GM21576 (cell line): ENCODE data around the gene VASH2.
"Not testable (repeated sequence)": the region's sequence is repeated elsewhere in the genome, so short reads cannot be mapped to it uniquely, and the experiment has no call there.

Experiments
- ATAC-seq: cut with Tn5 transposase; IDR thresholded peaks from one replicate; pipeline ENCODE4 v1.9.1; 2021; ENCODE audit warnings: mild to moderate bottlenecking, moderate library complexity; ENCODE audit not compliant: unreplicated experiment

VASH2 gene

DNA sequence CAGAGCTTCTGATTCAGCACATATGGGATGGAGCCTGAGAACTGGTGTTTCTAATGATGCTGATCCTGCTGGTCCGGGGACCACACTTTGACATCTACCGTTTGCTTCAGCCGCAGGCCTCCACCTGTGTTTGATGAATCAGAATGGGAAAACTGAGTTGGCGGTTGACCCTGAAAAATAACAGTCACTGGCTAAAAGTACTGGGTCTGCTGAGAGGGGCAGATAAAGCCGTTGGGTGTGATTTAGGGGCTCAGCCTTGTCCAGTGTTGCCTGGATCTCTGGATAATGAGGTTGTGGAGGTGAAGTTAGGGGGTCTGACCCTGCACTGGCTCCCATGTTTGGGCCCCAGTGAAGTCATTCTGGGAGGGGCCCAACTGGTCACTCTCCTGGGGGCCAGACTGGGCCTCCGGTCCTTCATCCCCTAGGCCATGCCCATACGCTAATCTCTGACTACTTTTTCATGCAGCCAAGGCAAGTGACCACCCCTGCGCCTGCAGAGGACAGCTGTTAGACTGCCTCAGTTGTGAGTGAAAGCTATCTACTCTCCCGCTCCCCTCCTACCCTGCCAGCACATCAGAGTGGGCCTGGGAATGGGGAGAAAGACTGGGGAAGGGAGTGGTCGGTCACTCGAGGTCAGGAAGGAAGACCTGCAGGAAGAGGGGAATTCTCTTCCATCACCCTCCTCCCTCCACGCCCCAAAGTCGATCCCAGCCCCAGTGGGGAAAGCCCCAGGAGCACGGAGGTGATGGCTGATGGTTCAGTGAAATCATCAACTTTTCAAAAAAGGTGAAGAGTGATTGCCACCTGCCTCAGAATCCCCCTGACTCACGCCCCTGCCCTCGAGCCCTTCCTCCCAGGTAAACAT lies 27.7 kb downstream of the VASH2 start:
- ATAC-seq, result peak; percentile 43

DNA sequence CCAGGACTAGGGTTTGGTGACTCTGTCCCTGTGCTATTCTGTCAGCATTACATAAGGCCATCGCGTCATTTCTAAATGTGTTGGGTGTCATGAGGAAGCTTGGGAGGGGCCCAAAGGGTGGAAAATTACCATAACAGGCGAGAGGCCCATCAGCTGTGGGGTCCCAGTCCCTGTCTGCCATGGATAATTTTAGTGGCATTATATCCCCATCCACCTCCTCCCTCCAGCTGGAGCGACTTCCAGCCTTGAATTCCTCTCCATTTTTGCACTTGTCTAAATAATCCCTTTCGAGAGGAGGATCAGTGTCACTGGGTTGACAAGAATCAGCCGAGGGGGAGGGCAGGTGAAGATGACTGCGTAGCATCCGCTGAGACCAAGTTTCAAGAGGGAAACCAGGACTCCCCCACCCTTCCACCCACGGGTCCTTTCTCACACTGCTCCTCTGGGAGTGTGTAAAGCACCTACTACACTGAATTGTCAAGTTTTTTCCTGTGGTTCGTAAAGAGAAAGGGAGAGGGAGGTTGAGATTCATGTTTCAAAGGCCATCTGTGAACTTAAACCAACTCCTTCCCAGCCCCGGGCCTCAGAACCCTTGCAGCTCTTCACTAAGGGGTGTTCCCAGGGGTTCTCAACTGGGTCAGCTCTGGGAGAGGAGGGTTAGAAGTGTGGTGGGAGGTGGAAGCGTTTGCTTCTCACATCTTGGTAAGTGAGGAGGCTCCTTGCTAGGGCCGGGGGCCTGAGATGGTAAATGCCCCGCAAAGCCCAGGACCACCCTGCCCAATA lies 29.2 kb downstream of the VASH2 start:
- ATAC-seq, result peak; percentile 66

DNA sequence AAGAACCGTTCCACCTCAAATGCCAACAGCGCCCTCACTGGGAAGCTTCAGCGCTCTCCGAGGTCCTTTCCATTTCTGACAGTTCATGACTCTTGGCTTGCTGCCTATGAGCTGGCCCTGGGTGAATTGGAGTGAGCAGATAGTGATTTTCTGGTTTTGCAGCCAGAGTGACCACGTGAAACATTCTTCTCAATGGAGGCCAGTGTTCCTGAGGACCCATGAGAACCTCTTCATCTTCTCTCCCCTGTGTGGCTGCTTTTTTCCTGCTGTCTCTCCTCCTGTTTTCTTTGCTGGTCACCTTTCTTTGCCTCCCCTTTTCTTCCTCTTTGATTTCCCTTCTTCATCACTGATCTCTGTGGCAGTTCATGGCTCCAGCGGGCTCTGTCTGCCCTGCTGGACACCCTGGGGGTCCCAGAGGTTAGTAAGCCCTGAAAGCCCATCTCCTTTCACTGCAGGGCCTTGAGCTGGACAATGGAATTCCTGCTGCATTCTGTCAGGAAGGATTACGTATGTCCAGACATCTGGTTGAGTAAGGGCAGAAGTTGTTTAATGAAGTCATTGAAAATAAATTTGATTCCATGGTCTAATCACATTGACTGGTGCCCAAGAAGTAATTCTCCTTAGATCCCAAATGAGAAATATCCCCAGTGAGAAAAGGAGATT lies 29.9 kb downstream of the VASH2 start:
- ATAC-seq, result no peak

DNA sequence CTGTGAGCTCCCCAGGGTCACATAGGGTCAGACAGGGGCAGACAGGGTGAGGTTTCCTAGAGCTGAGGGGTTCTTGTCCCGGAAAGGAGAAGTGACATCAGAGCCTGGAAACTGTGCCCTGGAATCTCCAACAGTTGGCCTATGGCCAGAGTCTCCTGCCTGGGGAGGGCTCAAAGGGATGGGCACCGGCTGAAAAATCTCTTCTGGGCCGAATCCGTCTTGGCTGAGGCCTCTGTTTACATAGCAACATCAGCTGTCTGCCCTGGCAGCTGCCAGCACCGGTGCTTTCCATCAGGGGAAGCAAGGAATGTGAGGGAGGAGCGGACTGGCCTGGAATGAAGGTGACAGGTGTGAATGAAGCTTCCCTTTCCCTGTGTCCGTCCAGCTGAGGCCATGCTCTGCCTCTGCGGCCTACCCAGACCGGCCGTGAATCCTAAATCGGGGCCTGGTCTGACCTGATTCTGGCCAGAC lies 30.7 kb downstream of the VASH2 start:
- no peak for ATAC-seq

DNA sequence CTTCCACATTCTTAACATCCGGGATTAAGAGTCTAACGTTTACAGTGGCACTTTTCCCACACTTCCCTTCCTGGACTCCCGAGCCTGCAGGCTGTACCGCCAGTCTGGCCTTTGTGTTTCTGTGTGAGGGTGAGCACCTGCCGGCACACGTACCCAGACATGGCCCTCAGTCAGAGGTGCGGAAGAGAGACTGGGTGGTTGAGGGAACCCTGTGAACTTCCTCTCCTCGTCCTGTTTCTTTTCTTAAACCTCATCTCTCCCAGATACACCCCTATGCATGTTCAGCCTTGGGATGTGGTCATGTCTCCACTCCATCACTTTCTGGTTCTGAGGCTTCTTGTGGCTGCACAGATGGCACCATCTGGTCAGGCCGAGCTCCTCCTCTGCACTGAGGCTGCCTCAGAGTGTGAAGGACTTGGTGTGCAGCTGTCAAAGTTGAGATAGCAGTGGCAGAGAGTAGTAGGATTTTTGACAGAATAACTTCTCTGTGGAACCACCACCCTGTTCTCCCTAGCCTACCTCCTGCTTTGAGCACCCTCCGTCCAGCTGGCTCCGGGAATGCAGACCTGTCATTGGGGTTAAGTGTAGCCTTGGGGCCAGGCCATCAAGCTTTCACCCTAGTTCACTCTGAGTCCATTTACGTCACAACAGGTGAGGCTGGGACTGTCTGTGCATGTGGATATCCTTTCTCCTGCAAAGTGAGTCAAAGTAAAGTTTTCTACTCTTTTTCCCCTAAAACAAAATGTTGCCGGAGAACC lies 31.4 kb downstream of the VASH2 start:
- ATAC-seq, result peak; percentile 51

DNA sequence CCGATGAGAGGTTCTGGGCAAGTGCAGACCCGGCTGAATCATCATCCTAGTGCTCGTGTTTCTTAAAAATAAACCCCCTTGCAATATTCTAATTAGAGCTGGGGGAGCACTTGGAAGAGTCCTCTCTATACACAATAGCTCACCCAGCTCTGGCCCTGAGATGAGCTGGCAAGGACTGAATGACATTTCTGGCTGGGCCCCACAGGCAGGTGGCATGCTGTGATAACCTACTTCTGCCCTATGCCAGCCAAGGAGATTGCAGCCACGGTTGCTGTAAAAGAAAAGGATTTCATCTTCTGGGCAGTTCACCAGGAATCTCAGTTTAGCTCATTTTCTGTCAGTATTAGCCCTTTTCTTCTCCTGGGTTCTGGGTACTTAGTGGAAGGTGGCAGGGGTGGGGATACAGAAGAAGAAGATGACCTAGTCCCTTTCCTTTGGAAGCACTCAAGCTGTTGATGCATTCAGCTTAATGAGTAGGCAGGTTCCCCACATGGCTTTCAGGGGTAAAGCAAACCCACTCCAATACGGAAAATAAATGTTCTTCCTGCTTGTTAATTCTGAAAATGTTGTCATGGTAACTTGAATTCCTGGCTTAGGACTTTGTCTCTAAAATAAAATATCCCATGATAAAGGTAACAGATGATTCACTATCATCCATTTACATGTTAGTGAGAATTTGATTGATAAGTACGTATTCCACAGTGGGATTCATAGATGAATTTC lies 32.2 kb downstream of the VASH2 start:
- ATAC-seq, result no peak

DNA sequence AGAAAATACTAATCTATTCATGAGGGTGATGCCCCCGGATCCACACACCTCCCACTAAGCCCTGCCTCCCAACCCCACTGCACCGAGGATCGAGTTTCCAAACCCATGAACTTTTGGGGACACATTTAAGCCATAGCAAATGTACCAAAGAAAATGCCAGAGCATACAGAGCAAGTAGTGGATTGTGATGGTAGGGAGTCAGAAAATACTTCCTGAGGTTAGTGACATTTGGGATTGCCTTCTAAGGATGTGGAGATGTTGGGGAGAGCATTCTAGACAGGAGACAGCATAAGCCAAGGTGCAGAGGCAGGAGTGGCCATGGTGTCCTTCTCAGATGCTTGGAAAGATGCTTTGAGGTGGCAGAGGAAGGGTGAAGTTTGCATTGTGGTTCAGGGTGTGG lies 33.1 kb downstream of the VASH2 start:
- ATAC-seq, result no peak

DNA sequence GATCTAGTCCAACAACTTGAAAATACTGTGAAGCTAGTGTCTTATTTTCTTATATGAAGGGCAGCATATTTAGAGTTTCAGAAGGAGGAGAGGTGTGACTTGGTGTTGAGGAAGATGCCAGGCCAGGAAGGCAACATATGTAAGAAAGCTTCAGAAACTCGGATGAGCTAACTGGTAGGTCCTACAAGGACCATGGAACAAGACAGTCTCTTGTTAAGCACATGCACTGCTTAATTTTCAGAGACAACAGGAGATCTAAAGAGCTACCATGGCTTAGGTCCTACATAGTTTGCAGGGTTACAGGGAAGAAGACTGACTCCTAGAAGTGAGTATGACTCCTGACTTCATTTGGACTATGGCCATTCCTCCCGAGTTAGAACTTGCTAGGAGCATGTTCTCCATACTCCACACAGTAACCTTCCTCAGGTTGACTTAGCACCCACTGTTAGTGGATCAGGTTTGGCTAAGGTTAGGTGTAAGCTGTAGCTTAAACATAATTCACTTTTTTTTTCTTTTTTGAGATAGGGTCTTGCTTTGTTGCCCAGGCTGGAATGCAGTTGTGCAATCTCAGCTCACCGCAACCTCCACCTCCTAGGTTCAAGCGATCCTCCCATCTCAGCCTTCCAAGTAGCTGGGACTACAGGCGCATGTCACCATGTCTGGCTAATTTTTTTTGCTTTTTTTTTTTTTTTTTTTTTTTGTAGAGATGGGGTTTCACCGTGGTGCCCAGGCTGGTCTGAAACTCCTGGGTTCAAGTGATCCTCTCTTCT lies 34.4 kb downstream of the VASH2 start:
- ATAC-seq, result no peak

DNA sequence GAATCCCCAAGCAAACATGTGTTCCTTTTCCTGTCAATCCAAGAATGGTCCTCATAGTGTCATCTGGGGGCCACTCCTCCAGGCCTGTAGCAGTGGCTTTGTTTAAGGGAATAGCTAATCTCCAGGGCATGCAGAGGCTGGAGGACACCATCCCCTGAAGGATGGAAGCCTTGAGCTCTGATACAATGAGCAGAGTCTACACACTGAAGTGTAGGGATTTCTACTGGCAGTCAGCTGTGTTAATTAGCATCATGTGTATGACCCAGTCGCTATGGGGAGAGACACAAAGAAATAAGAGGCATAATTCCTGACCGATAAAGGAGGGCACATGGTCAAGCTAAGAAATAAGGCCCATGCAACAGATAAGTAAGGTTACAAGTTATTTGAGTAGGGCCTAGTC lies 36.2 kb downstream of the VASH2 start:
- ATAC-seq, result no peak

DNA sequence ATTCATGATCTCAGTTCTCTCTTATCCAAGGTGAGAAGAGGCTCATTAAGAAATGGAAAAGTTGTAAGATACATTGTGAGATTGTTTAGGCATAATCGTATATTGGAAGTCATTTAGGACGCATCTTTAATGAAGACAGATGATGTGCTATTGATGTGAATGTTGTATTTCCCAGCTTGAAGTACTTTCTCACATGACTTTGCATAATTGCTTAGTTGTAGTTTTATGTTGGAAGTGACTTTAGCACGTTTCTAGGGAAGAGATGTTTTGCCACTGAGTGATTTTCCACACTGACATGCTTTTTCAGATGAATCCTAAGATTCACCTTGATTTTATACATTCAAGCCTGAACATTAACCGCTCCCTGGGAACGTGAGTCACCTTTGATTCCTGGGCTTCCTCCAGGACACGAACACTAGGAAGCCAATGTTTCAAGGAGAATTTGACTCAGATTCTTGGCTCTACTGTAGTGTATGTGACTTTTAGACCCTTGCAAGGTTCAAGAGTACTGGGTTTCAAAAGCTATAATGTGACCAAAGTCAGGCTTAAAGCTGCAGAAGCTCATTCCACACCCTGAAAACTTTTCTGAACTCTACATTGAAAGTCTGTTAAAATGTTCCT lies 37.5 kb downstream of the VASH2 start:
- no peak for ATAC-seq

DNA sequence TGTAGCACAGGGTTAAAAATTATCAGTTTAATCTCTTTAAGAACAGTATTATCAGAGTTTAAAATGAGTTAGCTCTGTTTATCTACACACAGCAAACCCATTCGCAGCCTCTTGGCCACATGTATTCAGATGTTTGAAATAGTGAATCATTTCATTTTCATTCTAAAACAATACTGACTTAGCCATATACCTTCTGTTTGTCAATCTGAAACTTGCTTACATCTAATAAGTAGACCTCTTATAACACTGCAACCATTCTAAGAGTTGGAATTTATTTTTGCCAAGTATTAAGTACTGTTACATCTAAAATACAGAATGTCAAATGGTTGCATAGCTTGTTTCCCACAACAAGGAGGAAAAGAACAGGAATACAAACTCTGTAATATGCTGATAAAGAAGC lies 39.9 kb downstream of the VASH2 start:
- no peak for ATAC-seq

DNA sequence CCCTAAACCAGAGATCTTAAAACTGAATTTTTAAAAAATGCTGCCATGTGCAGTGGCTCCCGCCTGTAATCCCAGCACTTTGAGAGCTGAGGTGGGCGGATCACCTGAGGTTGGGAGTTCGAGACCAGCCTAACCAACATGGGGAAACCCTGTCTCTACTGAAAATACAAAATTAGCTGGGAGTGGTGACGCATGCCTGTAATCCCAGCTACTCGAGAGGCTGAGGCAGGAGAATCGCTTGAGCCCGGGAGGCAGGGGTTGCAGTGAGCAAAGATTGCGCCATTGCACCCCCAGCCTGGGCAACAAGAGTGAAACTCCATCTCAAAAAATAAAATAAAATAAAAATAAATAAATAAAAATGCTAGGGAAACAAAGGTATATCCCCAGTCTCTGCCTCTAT lies 43.6 kb downstream of the VASH2 start:
- ATAC-seq, result not testable (repeated sequence)

DNA sequence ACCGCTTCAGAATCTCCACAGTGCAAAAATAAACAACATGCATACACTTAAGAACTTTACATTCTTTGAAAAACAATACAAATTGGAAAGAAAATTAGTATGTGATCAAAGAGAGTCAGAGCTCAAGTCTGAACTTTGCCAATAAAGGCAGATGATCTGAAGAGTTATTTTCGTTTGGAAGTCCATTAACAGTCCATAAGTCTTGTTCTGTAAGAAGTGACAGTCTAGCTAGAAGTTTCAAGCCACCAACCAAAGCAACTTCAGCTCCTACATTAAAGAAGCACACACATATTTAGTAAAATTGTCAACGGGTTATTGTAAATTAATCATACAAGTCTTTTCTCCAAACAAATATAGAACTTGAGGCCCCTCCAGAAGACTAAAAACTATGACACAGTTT lies 44.6 kb downstream of the VASH2 start:
- no peak for ATAC-seq

DNA sequence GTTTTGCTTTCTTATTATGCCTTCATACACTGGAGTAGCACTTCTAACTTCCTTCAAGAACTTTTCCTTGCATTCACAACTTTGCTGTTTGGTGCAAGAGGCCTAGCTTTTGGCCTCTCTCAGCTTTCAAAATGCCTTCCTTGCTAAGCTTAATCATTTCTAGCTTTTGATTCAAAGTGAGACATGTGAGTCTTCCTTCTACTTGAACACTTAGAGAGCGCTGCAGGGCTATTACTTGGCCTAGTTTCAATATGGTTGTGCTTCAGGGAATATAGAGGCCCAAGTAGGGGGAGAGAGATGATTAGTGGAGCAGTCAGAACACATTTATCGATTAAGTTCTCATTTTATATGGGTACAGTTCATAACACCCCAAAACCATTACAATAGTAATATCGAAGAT lies 52.9 kb downstream of the VASH2 start:
- ATAC-seq, result no peak

DNA sequence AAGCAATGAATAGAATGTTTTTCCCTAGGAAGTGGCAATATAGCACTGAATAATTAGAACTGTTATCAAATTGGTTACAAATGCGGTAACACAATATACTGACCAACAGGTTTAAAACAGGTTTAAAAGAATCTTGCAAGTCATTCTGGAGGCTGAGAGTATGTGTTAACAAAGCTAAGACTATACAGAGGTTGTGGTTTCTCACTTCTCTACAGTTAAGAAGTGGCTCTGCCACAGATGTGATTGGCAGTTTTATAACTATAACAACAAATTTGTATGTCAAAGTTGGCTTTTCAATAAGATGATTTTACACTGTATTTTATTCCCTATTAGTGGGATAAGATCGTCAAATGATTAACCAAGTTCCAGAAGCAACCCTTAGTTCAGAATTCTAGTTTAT lies 58.2 kb downstream of the VASH2 start:
- ATAC-seq, result peak; percentile 88

DNA sequence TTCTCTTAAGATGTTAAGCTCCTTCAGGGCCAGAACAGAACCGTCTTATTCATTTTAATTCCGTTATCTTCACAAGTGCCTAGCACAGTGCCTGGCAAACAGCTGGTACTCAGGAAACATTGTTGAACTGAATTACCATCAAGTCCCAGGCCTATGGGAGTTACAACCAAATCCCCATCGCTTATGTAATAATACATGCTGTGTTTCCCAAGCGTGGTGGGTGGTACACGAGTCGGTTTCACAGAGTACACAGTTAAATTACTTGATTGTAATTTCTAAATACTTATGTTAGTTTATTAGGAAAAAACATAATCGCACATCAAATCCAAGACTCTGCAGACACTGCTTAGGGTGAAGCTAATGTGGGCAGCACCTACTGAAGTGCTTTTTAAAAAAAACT lies 64.3 kb downstream of the VASH2 start:
- ATAC-seq, result no peak

DNA sequence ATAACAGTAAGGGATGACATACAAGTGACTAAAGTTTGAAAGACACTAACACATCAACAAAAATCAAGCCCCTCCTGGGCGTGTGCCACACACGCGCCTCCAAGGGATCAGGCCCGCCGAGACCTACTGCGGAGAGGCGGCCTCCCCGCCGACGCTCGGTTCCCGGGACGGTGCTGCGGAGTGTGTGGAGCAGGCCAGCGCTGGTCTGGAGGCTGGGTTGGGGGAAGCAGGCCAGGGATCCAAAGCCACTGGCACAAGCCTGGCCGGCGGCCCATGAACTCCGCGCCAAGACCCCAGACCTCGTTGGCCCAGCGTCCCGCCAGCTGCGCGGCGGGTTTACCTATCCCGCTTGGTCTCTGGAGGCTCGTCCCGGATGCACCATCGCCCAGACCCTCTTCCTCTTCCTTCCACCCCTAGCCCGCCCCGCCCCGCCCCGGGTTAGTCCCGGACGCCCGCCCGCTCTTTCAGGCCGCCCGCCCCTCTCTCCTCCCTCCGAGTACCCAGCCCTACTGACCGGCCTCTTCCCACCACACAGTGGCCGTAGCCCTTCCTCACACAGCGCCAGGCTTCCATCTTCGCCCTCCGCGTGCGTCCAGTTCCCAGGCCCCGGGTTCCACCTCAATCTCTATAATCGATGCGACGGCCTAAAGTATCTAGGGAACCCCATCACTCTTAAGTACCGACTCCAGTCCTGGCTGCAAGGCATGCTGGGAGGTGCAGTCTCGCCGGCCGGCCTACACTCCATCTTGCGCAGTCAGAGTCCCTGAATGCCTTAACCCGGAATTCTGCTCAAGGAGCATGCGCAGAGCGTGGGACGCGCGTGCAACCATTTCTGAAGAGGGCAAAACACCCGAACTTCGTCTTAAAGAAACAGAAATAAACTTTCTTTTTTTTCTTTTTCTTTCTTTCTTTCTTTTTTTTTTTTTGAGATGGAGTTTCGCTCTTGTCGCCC lies 65.0 kb downstream of the VASH2 start, which contains the start of gene ANGEL2:
ANGEL2 (minus strand) TSS at position 769 of the 952 bp plus-strand sequence; CDS start at position 573, 196 bp downstream.
- peak; percentile 92 for ATAC-seq
